Breast epithelium (tissue), 4 donors: ENCODE data around the gene SDK1. TPM values are rescaled to one million over a fixed set of nuclear protein-coding genes. Genes with fewer than 3 reads are reported as not detected.

Experiments used
- DNase-seq, 2 donors: peaks; one replicate each; pipeline ENCODE4 v3.0.0-alpha.2; 2019; ENCODE audit warnings: low spot score in 2 of 2
- H3K27ac ChIP-seq, 2 donors: fragments of 200-600 bp; sonication (generic) in 1 of 2; one replicate each; pipeline ENCODE4 v1.5.1; 2016 to 2019; ENCODE audit warnings: mild to moderate bottlenecking in 1 of 2
- H3K27me3 ChIP-seq, 2 donors: fragments of 200-600 bp; sonication (generic) in 1 of 2; one replicate each; pipeline versions ENCODE4 v1.5.1 to v1.6.0; 2017 to 2019; ENCODE audit warnings: control low read depth in 1 of 2, mild to moderate bottlenecking in 1 of 2
- H3K36me3 ChIP-seq: fragments of 200-600 bp; one replicate; pipeline ENCODE4 v1.5.1; 2019
- H3K4me1 ChIP-seq, 2 donors: fragments of 200-600 bp; sonication (generic); one replicate each; pipeline ENCODE4 v1.5.1; 2016 to 2019; ENCODE audit warnings: control low read depth in 1 of 2
- H3K4me3 ChIP-seq, 3 donors: fragments of 200-600 bp; sonication (generic); 1 replicate in 2 of 3; 2 replicates in 1 of 3; pipeline ENCODE4 v1.5.1; 2016 to 2019; ENCODE audit warnings: mild to moderate bottlenecking in 3 of 3, moderate library complexity in 2 of 3
- H3K9me3 ChIP-seq, 2 donors: fragments of 200-600 bp; sonication (generic) in 1 of 2; one replicate each; pipeline ENCODE4 v1.5.1; 2016 to 2019; ENCODE audit warnings: control low read depth in 1 of 2
- POLR2A ChIP-seq: fragments of 450-650 bp; IDR thresholded peaks from one replicate; pipeline ENCODE4 v1.6.1; 2016; ENCODE audit warnings: antibody characterized with exemption, mild to moderate bottlenecking, moderate library complexity
- POLR2AphosphoS5 ChIP-seq, 3 donors: sonication (generic); formaldehyde crosslinking; IDR thresholded peaks; one replicate each; pipeline ENCODE4 v1.6.1; 2017; ENCODE audit warnings: antibody characterized with exemption in 3 of 3
- intact Hi-C: fragments of 100-400 bp; cut with DNase I; formaldehyde crosslinking; loops from one replicate; pipeline ENCODE4 v1.15.1; 2023; ENCODE audit warnings: low total_unique reads
- total RNA-seq, 3 donors: library from RNA; depleted of rRNA; stranded (reverse); fragments of >200 nt; gene quantifications; one replicate each; pipeline ENCODE4 v1.1.0, GENCODE V29; 2016
- TF ChIP-seq, protein P1 (sequence below), 3 donors: fragments of 450-650 bp; IDR thresholded peaks; one replicate each; pipeline ENCODE4 v1.5.1; 2016 to 2017; ENCODE audit warnings: antibody characterized with exemption in 3 of 3, mild to moderate bottlenecking in 3 of 3, moderate library complexity in 3 of 3

SDK1 gene
- total RNA-seq, 3 donors from 2014 or later = 3.7 to 18.2 (median 6.6) TPM

DNA sequence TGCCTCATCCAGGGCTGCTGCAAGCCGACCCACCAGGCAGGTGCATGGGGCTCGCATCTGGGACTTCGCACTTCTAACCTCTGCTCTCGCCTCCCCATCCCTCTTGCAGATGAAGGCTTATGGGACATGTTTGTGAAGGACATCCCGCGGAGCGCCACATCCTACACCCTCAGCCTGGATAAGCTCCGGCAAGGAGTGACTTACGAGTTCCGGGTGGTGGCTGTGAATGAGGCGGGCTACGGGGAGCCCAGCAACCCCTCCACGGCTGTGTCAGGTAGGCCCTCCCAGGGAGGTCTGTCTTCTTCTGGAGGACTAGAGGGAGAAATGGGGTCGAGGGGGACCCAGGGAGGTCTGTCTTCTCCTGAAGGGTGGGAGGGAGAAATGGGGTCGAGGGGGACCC lies 932.1 kb downstream of the SDK1 start:
- intact Hi-C loops = no loop called here
- no peak for DNase-seq
- Histone ChIP-seq H3K27me3 (no peaks in the 10 kb centered on the region), H3K4me1 (no peaks in the 10 kb centered on the region), H3K27ac (no peak overlapping the region), H3K9me3 (no peaks in the 10 kb centered on the region), H3K4me3 (no peak overlapping the region), H3K36me3 (no peaks in the 10 kb centered on the region)
- TF ChIP-seq POLR2AphosphoS5 (IDR thresholded peaks at IDR 0.05) (no peak), POLR2A (no peak)
- TF ChIP-seq, protein P1, sequence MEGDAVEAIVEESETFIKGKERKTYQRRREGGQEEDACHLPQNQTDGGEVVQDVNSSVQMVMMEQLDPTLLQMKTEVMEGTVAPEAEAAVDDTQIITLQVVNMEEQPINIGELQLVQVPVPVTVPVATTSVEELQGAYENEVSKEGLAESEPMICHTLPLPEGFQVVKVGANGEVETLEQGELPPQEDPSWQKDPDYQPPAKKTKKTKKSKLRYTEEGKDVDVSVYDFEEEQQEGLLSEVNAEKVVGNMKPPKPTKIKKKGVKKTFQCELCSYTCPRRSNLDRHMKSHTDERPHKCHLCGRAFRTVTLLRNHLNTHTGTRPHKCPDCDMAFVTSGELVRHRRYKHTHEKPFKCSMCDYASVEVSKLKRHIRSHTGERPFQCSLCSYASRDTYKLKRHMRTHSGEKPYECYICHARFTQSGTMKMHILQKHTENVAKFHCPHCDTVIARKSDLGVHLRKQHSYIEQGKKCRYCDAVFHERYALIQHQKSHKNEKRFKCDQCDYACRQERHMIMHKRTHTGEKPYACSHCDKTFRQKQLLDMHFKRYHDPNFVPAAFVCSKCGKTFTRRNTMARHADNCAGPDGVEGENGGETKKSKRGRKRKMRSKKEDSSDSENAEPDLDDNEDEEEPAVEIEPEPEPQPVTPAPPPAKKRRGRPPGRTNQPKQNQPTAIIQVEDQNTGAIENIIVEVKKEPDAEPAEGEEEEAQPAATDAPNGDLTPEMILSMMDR (IDR thresholded peaks at IDR 0.05) = no peak

DNA sequence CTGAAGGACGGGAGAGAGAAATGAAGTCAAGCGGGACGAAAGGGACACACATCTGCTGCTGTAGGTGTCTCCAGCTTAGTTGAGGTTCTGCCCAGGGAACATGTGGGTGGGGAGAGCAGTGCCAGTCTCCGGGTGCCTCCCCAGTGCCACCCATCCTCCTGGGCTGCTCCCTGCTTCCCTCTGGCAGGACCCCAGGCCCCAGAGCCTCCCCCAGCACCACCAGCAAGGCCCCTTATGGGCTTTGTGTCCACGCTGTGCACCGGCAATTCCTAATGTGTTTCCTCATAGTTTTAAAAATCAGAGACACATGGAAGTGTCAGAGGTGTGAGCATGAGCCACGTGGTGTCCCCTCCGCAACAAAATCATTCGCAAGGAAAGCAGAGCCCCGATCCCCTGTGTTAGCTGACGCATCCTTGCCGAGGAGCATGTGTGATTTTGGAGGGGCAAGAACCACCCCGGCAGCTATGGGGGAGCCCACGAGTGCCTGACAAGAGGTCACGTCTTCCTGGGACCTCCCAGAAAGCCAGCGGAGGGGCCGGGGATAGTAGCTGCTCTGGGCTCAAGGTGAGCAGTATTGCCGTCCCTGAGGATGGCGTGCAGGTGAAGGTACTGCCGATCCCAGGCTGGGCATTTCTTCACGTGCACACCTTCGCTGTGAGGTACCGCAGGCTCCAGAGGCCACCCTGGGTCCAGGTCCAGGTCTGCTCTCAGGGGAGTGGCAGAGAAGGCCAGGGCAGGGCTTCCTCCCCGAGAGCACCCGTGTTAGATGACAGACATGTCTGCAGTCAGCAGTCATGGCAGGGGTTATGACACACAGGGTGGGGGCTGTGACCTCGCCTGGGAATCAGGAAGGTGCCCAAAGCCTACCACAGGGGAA lies 932.8 kb downstream of the SDK1 start:
- Histone ChIP-seq H3K27me3 (no peaks in the 10 kb centered on the region), H3K27ac (no peak overlapping the region), H3K36me3 (no peaks in the 10 kb centered on the region), H3K4me1 (no peaks in the 10 kb centered on the region), H3K9me3 (no peaks in the 10 kb centered on the region), H3K4me3 (no peak overlapping the region)
- no peak for DNase-seq
- intact Hi-C loops = no loop called here
- TF ChIP-seq, protein P1 (IDR thresholded peaks at IDR 0.05) = no peak
- no peak for TF ChIP-seq POLR2AphosphoS5 (IDR thresholded peaks at IDR 0.05)
- TF ChIP-seq POLR2A = no peak

DNA sequence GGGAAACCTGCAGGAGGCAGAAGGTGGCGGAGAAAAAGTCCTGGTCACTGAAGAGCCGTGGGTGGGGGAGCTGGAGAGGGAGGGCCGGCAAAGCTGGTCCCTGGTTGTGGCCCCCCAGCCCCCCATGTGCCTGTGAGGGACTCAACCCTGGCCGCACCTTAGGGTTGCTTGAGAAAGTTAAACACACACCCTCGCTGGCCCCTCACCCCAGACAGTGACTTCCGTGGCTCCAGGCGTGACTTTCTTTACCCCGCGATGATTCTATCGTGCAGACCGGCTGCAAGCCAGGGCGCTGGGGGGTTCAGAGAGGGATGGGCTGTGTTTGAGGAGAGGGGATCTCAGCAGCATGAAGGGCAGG lies 933.4 kb downstream of the SDK1 start:
- no peak overlapping the region for H3K4me3 ChIP-seq
- H3K9me3 ChIP-seq = no peaks in the 10 kb centered on the region
- intact Hi-C loops = no loop called here

DNA sequence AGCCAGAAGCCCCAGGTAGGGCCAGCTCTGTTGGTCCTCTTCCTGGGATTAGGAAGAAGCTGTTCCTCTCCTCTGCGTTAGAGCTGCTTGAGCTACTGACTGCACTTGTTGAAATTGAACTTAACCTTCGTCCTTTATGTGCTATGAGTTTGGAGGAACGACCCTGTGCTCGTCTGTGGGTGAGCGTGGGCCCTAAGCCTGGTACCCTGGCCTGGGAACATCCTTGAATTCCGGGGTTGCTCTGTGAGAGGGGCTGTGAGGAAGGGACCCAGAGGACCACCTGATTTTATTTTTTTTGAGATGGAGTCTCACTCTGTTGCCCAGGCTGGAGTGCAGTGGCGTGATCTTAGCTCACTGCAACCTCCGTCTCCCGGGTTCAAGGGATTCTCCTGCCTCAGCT lies 933.8 kb downstream of the SDK1 start:
- Histone ChIP-seq H3K9me3 (no peaks in the 10 kb centered on the region), H3K27me3 (no peaks in the 10 kb centered on the region), H3K4me3 (no peak overlapping the region), H3K36me3 (no peaks in the 10 kb centered on the region), H3K27ac (no peak overlapping the region), H3K4me1 (no peaks in the 10 kb centered on the region)
- intact Hi-C loops = no loop called here
- TF ChIP-seq POLR2A (no peak), POLR2AphosphoS5 (IDR thresholded peaks at IDR 0.05) (no peak)
- TF ChIP-seq, protein P1 (IDR thresholded peaks at IDR 0.05) = no peak
- no peak for DNase-seq

More for the DNA sequence above, 933.4 kb downstream of the SDK1 start:
- H3K36me3 ChIP-seq = no peaks in the 10 kb centered on the region
- no peak overlapping the region for H3K27ac ChIP-seq
- H3K4me1 ChIP-seq = no peaks in the 10 kb centered on the region
- DNase-seq = no peak
- TF ChIP-seq, protein P1 (IDR thresholded peaks at IDR 0.05) = no peak
- no peak for TF ChIP-seq POLR2A
- no peak for TF ChIP-seq POLR2AphosphoS5 (IDR thresholded peaks at IDR 0.05)
- no peaks in the 10 kb centered on the region for H3K27me3 ChIP-seq

DNA sequence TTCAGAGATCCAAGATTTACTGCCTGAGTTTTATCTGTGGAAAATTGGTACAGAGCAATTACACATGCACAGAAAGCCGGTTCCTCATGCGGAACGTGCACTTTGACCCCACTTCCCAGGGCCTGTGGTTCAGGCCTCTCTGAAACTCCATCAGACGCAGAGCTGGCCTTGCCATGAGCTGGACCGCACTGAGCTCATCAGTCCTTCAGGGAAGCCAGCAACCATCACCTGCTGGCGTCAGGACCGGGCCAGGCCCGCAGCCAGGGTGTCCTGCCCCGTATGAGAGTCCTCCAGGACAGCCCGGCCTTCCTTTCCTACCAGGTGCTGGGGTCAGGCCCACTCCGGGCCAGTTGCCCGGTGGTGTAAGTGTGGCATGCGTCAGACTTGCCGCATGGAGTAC lies 934.5 kb downstream of the SDK1 start:
- Histone ChIP-seq H3K9me3 (no peaks in the 10 kb centered on the region), H3K27ac (no peak overlapping the region), H3K4me1 (no peaks in the 10 kb centered on the region), H3K27me3 (no peaks in the 10 kb centered on the region), H3K36me3 (no peaks in the 10 kb centered on the region), H3K4me3 (no peak overlapping the region)
- intact Hi-C loops = no loop called here
- TF ChIP-seq POLR2A (no peak), POLR2AphosphoS5 (IDR thresholded peaks at IDR 0.05) (no peak)
- TF ChIP-seq, protein P1 (IDR thresholded peaks at IDR 0.05) = no peak
- DNase-seq = no peak
